Measurements from ENCODE around the gene TCF4. TPM values are rescaled to one million over a fixed set of nuclear protein-coding genes. Genes with fewer than 3 reads are reported as not detected.

Gene TCF4
- total and polyA plus RNA-seq, 7 donors = 8.6 to 68.9 (median 36.8) TPM

- H3K36me3 ChIP-seq (ENCODE audit: insufficient read depth in 1 of 2, low read depth in 1 of 2) = no peaks in the 10 kb centered on the region
- H3K4me1 ChIP-seq = peaks cover 62% of the 10 kb centered on the region
- intact Hi-C loops (cut with DNase I) = no loop called here
- ATAC-seq (peak; percentile 66 to 89 (median 78)), DNase-seq (no peak)
- H3K27ac ChIP-seq = peak overlapping the region; percentile 69
- H3K27me3 ChIP-seq (ENCODE audit: insufficient read depth in 3 of 3, low read length in 2 of 3) = no peaks in the 10 kb centered on the region
- H3K4me3 ChIP-seq = peak overlapping the region; percentile 9
- TF ChIP-seq CTCF (IDR thresholded peaks at IDR 0.05) = no peak
- H3K9me3 ChIP-seq = no peaks in the 10 kb centered on the region
- 41 to 60% (median 49%) methylated on average over 6 of the region's 6 CpGs for WGBS, 3 donors
Observed at GRCh38 chr18:55286257-55286825, 301.7 kb downstream of the TCF4 start.

GRCh38 chr18:55284614-55285013 lies 303.4 kb downstream of the TCF4 start:
- Histone ChIP-seq H3K36me3 (ENCODE audit: insufficient read depth in 1 of 2, low read depth in 1 of 2) (no peaks in the 10 kb centered on the region), H3K4me3 (no peak overlapping the region), H3K27ac (peak overlapping the region; percentile 11), H3K9me3 (no peaks in the 10 kb centered on the region), H3K4me1 (peaks cover 67% of the 10 kb centered on the region), H3K27me3 (ENCODE audit: insufficient read depth in 3 of 3, low read length in 2 of 3) (no peaks in the 10 kb centered on the region)
- ATAC-seq (peak in 3 of 4 donors; percentile 59 to 80 (median 61)), DNase-seq (no peak)
- no peak for TF ChIP-seq CTCF (IDR thresholded peaks at IDR 0.05)
- WGBS, 3 donors = 50 to 62% (median 53%) methylated on average over 2 of the region's 2 CpGs
- intact Hi-C loops (cut with DNase I) = loop anchor here in 1 of 2 donors (5.0 kb wide), 1 partner anchor 33 kb away; no protein-coding TSS in a partner anchor

GRCh38 chr18:55283309-55283708 lies 304.7 kb downstream of the TCF4 start:
- WGBS, 3 donors = 63 to 77% (median 66%) methylated on average over 3 of the region's 3 CpGs
- no peaks in the 10 kb centered on the region for H3K9me3 ChIP-seq
- H3K36me3 ChIP-seq (ENCODE audit: insufficient read depth in 1 of 2, low read depth in 1 of 2) = peaks cover 0 to 11% of the 10 kb centered on the region in 2 donors
- peaks cover 59% of the 10 kb centered on the region for H3K4me1 ChIP-seq
- ATAC-seq (no peak), DNase-seq (no peak)
- no peak overlapping the region for H3K4me3 ChIP-seq
- peak overlapping the region; percentile 2 for H3K27ac ChIP-seq
- intact Hi-C loops (cut with DNase I) = loop anchor here in 1 of 2 donors (5.0 kb wide), 1 partner anchor 34 kb away; no protein-coding TSS in a partner anchor
- no peaks in the 10 kb centered on the region for H3K27me3 ChIP-seq (ENCODE audit: insufficient read depth in 3 of 3, low read length in 2 of 3)
- no peak for TF ChIP-seq CTCF (IDR thresholded peaks at IDR 0.05)

DNA sequence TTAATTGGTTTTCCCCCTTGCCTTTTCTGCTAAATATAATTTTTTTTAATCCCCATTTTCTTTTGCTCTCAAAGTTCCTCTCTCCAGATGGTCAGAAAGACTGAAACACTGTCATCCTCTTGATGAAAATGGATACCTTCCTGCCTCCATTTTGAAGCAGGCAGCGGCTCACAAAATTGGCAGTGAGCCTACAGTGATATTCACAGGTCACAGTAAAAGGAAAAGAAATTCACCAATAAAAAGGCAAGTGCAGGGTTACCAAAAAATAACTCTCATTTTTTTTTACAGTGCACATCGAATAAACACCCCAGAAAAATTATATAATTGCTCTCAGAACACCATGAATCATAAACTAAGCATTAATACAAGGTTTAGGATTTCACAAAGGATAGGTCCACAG lies 307.5 kb downstream of the TCF4 start:
- H3K36me3 ChIP-seq (ENCODE audit: insufficient read depth in 1 of 2, low read depth in 1 of 2) = peaks cover 0 to 25% of the 10 kb centered on the region in 2 donors
- H3K4me1 ChIP-seq = peaks cover 38% of the 10 kb centered on the region
- no peaks in the 10 kb centered on the region for H3K9me3 ChIP-seq
- H3K4me3 ChIP-seq = no peak overlapping the region
- 9 to 15% (median 14%) methylated on average over 2 of the region's 2 CpGs for WGBS, 3 donors
- DNase-seq = no peak
- peak in 2 of 4 donors; percentile 23 to 27 for ATAC-seq
- TF ChIP-seq CTCF (IDR thresholded peaks at IDR 0.05) = no peak
- intact Hi-C loops (cut with DNase I) = loop anchor here in 1 of 2 donors (5.0 kb wide), 1 partner anchor 37 kb away; no protein-coding TSS in a partner anchor
- no peaks in the 10 kb centered on the region for H3K27me3 ChIP-seq (ENCODE audit: insufficient read depth in 3 of 3, low read length in 2 of 3)
- no peak overlapping the region for H3K27ac ChIP-seq

All from psoas muscle (tissue), 8 donors.